ENCODE results near the gene HCK. TPM values are rescaled to one million over a fixed set of nuclear protein-coding genes. Genes with fewer than 3 reads are reported as not detected.
A peak's percentile ranks its signal among the peaks of the same experiment; 100 is the strongest.

HCK gene
- total RNA-seq, 4 donors from 2014 or later = 3.0 to 16.9 (median 6.7) TPM

DNA sequence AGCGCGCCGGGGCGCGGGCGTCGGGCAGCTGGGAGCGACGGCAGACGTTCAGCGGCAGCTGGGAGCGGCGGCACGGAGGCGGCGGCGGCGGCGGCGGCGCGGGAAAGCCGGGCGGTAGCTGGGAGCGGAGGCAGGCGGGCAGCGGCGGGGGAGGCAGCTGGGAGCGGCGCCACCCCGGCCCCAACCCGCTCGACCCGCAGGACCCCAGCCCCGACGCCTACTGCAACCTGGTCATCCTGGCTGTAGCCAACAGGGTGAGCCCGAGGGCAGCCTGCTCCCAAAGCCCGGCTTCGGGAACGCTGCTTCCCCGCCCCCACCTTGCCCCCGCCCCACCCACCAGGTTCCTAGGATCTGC lies 32.9 kb upstream of the HCK start:
- peaks cover 0 to 97% (median 7%) of the 10 kb centered on the region in 4 donors for H3K27me3 ChIP-seq
- peak overlapping the region; percentile 56 to 74 (median 58) for H3K4me3 ChIP-seq
- peak overlapping the region in 2 of 4 donors; percentile 39 to 65 for H3K27ac ChIP-seq
- H3K9me3 ChIP-seq = no peaks in the 10 kb centered on the region
- intact Hi-C loops (cut with DNase I) = no loop called here
- no peaks in the 10 kb centered on the region for H3K36me3 ChIP-seq
- no peak for DNase-seq
- no CpG with 5 or more reads among the region's 42 CpGs for WGBS, 2 donors
- no peak for TF ChIP-seq POLR2A (IDR thresholded peaks at IDR 0.05)
- TF ChIP-seq, protein P1, sequence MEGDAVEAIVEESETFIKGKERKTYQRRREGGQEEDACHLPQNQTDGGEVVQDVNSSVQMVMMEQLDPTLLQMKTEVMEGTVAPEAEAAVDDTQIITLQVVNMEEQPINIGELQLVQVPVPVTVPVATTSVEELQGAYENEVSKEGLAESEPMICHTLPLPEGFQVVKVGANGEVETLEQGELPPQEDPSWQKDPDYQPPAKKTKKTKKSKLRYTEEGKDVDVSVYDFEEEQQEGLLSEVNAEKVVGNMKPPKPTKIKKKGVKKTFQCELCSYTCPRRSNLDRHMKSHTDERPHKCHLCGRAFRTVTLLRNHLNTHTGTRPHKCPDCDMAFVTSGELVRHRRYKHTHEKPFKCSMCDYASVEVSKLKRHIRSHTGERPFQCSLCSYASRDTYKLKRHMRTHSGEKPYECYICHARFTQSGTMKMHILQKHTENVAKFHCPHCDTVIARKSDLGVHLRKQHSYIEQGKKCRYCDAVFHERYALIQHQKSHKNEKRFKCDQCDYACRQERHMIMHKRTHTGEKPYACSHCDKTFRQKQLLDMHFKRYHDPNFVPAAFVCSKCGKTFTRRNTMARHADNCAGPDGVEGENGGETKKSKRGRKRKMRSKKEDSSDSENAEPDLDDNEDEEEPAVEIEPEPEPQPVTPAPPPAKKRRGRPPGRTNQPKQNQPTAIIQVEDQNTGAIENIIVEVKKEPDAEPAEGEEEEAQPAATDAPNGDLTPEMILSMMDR (IDR thresholded peaks at IDR 0.05) = no peak
- H3K4me1 ChIP-seq = peaks cover 13 to 36% (median 14%) of the 10 kb centered on the region in 3 donors

DNA sequence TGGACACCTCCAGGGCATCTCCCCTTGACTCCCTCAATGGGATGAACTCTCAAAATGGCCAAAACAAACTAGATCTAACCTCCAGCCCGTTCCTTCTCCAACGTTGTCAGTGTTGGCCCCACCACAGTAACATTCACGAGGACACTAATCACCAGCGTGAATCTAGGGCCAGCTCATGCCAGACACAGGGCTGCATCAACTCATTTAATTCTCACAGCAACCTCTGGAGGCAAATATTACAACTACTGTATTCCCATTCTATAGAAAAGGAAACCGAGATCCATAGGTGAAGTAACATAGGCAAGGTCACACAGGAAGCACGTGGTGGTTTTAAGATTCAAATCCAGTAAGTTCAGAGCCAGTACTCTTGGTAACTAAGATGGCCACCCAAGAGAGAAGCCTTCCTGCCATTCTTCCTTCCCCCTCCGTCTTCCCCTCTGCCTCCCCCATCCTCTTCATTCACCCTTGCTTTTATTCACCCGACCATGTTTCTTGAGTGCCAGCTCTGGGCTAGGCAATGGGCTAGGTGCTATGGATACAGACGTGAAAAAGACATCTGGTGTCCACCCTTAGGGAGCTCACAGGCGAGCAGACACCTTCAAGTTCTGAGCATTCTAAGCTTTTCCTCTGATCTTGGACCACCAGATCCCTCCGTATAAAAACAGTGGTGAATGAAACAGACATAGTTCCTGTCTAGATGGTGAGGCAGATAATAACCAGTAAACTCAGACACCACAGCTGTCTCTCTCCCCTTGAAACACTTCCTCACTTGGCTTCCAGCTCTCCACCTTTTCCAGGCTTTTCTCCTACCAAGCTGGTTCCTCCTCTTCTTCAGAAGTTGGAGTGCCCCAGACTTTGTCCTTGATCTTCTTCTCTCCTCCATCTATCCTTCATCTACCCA lies 32.2 kb upstream of the HCK start:
- Histone ChIP-seq H3K4me3 (peak overlapping the region; percentile 56 to 74 (median 58)), H3K27ac (no peak overlapping the region), H3K9me3 (no peaks in the 10 kb centered on the region), H3K4me1 (peaks cover 13 to 31% (median 14%) of the 10 kb centered on the region in 3 donors), H3K27me3 (peaks cover 0 to 97% (median 7%) of the 10 kb centered on the region in 4 donors), H3K36me3 (no peaks in the 10 kb centered on the region)
- WGBS, 2 donors = 43 to 47% methylated on average over 6 to 10 of the region's 11 CpGs
- no peak for DNase-seq
- intact Hi-C loops (cut with DNase I) = loop anchor here (10.0 kb wide), 1 partner anchor 195 kb away; no protein-coding TSS in a partner anchor
- TF ChIP-seq POLR2A (IDR thresholded peaks at IDR 0.05) = no peak
- TF ChIP-seq, protein P1 (IDR thresholded peaks at IDR 0.05) = no peak

DNA sequence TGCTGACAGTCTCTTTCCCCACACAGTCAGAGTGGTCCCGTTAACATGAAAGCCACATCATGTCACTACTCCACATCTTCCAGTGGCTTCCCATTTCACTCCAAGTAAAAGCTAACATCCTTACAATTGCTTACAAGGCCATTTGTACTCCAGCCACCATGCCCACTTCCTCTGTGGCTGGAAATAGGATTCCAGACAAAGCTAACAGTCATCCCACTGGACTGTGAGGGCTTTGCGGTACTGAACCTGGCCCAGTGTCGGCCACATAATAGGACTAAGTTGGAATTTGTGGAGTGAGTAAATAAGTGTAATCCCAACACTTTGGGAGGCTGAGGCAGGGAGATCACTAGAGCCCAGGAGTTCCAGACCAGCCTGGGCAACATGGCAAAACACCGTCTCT lies 31.0 kb upstream of the HCK start:
- Histone ChIP-seq H3K4me1 (peaks cover 13 to 27% (median 14%) of the 10 kb centered on the region in 3 donors), H3K27ac (no peak overlapping the region), H3K36me3 (no peaks in the 10 kb centered on the region), H3K27me3 (peaks cover 0 to 98% (median 7%) of the 10 kb centered on the region in 4 donors), H3K9me3 (no peaks in the 10 kb centered on the region), H3K4me3 (no peak overlapping the region)
- intact Hi-C loops (cut with DNase I) = loop anchor here (10.0 kb wide), 1 partner anchor 196 kb away; no protein-coding TSS in a partner anchor
- DNase-seq = no peak
- TF ChIP-seq POLR2A (IDR thresholded peaks at IDR 0.05) = no peak
- TF ChIP-seq, protein P1 (IDR thresholded peaks at IDR 0.05) = no peak
- 79 to 82% methylated on average over 2 to 4 of the region's 4 CpGs for WGBS, 2 donors

DNA sequence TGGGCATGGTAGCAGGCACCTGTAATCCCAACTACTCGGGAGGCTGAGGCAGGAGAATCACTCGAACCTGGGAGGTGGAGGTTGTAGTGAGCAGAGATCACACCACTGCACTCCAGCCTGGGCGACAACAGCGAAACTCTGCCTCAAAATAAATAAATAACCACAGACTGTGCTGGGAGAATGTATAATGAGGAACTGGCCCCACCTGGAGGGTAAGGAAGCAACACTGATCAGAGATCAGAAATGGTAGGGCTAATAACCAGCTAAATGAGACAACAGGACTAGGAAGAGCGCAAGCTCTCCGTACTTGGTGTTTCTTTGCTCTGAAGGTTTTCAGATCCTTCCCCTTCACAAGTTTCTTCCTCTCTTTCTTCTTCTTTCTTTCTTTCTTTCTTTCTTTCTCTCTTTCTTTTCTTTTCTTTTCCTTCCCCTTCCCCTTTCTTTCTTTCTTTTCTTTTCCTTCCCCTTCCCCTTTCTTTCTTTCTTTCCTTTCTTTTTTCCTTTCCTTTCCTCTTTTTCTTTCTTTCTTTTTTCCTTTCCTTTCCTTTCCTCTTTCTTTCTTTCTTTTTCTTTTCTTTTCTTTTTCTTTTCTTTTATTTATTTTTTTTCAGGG lies 27.3 kb upstream of the HCK start:
- H3K9me3 ChIP-seq = no peaks in the 10 kb centered on the region
- H3K27me3 ChIP-seq = peaks cover 0 to 67% (median 4%) of the 10 kb centered on the region in 4 donors
- TF ChIP-seq POLR2A (IDR thresholded peaks at IDR 0.05) = no peak
- TF ChIP-seq, protein P1 (IDR thresholded peaks at IDR 0.05) = no peak
- no peak overlapping the region for H3K4me3 ChIP-seq
- H3K36me3 ChIP-seq = no peaks in the 10 kb centered on the region
- no peak for DNase-seq
- peaks cover 0 to 2% (median 2%) of the 10 kb centered on the region in 3 donors for H3K4me1 ChIP-seq
- 70 to 73% methylated on average over 6 of the region's 6 CpGs for WGBS, 2 donors
- no peak overlapping the region for H3K27ac ChIP-seq
- intact Hi-C loops (cut with DNase I) = loop anchor here (10.0 kb wide), 1 partner anchor 200 kb away; no protein-coding TSS in a partner anchor

DNA sequence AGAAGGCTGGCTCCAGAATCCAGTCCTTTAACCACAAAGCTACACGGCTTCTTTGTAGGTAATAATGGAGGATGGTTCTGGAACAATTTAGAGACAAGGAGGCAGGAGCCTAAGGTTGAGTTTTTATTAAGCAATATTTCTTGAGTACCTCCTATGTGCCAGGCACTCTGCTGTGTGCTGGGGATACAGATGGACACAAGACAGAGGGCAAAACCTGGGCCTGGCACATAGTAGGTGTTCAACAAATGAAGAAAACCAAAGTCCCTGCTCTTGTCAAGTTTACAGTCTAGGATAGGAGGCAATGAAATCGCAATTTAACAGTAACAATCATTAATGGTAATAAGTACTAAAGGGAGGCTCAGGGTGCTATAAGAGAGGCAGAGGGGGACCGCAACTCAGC lies 24.4 kb upstream of the HCK start:
- no peaks in the 10 kb centered on the region for H3K9me3 ChIP-seq
- H3K4me1 ChIP-seq = peaks cover 0 to 12% (median 9%) of the 10 kb centered on the region in 3 donors
- H3K36me3 ChIP-seq = no peaks in the 10 kb centered on the region
- TF ChIP-seq, protein P1 (IDR thresholded peaks at IDR 0.05) = no peak
- TF ChIP-seq POLR2A (IDR thresholded peaks at IDR 0.05) = no peak
- H3K4me3 ChIP-seq = no peak overlapping the region
- no peak overlapping the region for H3K27ac ChIP-seq
- 84 to 88% methylated on average over 3 of the region's 3 CpGs for WGBS, 2 donors
- H3K27me3 ChIP-seq = peaks cover 0 to 59% (median 2%) of the 10 kb centered on the region in 4 donors
- intact Hi-C loops (cut with DNase I) = loop anchor here (10.0 kb wide), 1 partner anchor 203 kb away; no protein-coding TSS in a partner anchor
- no peak for DNase-seq

Data from esophagus squamous epithelium (tissue), 5 donors.